Transverse colon (tissue), 4 donors: ENCODE results near the gene ACVR1B. TPM values are rescaled to one million over a fixed set of nuclear protein-coding genes. Genes with fewer than 3 reads are reported as not detected.

Source experiments
- DNase-seq: peaks from one replicate; pipeline ENCODE4 v3.0.0-alpha.2; 2019
- H3K27ac ChIP-seq, 4 donors: fragments of 200-600 bp; sonication (generic); 2 replicates each; pipeline ENCODE4 v1.5.1; 2016 to 2018; ENCODE audit warnings: inconsistent platforms in 4 of 4
- H3K27me3 ChIP-seq: fragments of 200-600 bp; sonication (generic); 2 replicates; pipeline ENCODE4 v1.5.1; 2017; ENCODE audit warnings: inconsistent platforms
- H3K36me3 ChIP-seq, 4 donors: fragments of 200-600 bp; sonication (generic); 2 replicates each; pipeline ENCODE4 v1.5.1; 2017 to 2019; ENCODE audit warnings: inconsistent platforms in 4 of 4
- H3K4me1 ChIP-seq, 4 donors: fragments of 200-600 bp; sonication (generic); 2 replicates each; pipeline ENCODE4 v1.5.1; 2017 to 2020; ENCODE audit warnings: inconsistent platforms in 4 of 4
- H3K4me3 ChIP-seq, 4 donors: fragments of 200-600 bp; sonication (generic); 1 replicate in 1 of 4; 2 replicates in 3 of 4; pipeline versions ENCODE4 v1.5.1 to v1.6.1; 2017 to 2019; ENCODE audit warnings: inconsistent platforms in 4 of 4
- H3K9me3 ChIP-seq, 2 donors: fragments of 200-600 bp; sonication (generic); 2 replicates each; pipeline ENCODE4 v1.5.1; 2017 to 2019; ENCODE audit warnings: inconsistent platforms in 2 of 2
- CTCF ChIP-seq, 5 experiments: fragments of 200-600 bp in 3 of 5; fragments of 450-650 bp in 2 of 5; sonication (generic) in 3 of 5; IDR thresholded peaks; 1 replicate in 2 of 5; 2 replicates in 3 of 5; pipeline ENCODE4 v1.5.1; 2016 to 2017; ENCODE audit warnings: antibody characterized with exemption in 5 of 5, inconsistent platforms in 3 of 5, mild to moderate bottlenecking in 2 of 5, moderate library complexity in 1 of 5
- EP300 ChIP-seq: sonication (generic); formaldehyde crosslinking; IDR thresholded peaks from one replicate; pipeline ENCODE4 v1.6.1; 2017; ENCODE audit warnings: antibody characterized with exemption, low read depth
- POLR2A ChIP-seq: fragments of 450-650 bp; IDR thresholded peaks from one replicate; pipeline ENCODE4 v1.6.1; 2016; ENCODE audit warnings: antibody characterized with exemption, mild to moderate bottlenecking, moderate library complexity
- POLR2AphosphoS5 ChIP-seq, 3 donors: sonication (generic); formaldehyde crosslinking; IDR thresholded peaks; one replicate each; pipeline ENCODE4 v1.6.1; 2016; ENCODE audit warnings: antibody characterized with exemption in 3 of 3
- WGBS, 2 donors: methylation state at CpG; one replicate each; pipeline ENCODE4 v1.1.5; 2018; ENCODE audit warnings: low coverage in 1 of 2; 5-methylcytosine and 5-hydroxymethylcytosine counted together
- in situ Hi-C, 4 donors: fragments of 200-750 bp; cut with MboI; loops; one replicate each; pipeline versions ENCODE4 v1.15.0 to v1.15.1; 2017; ENCODE audit warnings: low sequenced_read_pairs in 3 of 4, low pct_ligation_motif_present in 1 of 4, low pct_unique_long_range_greater_than_20kb in 1 of 4
- intact Hi-C: fragments of 100-400 bp; cut with DNase I; formaldehyde crosslinking; loops from one replicate; pipeline ENCODE4 v1.15.1; 2023; ENCODE audit warnings: low total_unique reads
- total RNA-seq, 4 donors: library from RNA; depleted of rRNA; stranded (reverse); fragments of >200 nt; gene quantifications; one replicate each; pipeline ENCODE4 v1.1.0, GENCODE V29; 2016

The ACVR1B gene
- total RNA-seq, 4 donors from 2014 or later, result 22.5 to 96.9 (median 68.7) TPM

- no peaks in the 10 kb centered on the region for H3K27me3 ChIP-seq
- H3K4me1 ChIP-seq, result no peaks in the 10 kb centered on the region
- in situ Hi-C loops, result no loop called here
- 84 to 90% methylated on average over 4 to 5 of the region's 5 CpGs for WGBS, 2 donors
- TF ChIP-seq CTCF (IDR thresholded peaks at IDR 0.05) (no peak), POLR2A (no peak), POLR2AphosphoS5 (IDR thresholded peaks at IDR 0.05) (no peak)
- no peak for DNase-seq
- H3K27ac ChIP-seq, result no peak overlapping the region
- no peak overlapping the region for H3K4me3 ChIP-seq
- intact Hi-C loops, result no loop called here
- no peaks in the 10 kb centered on the region for H3K9me3 ChIP-seq
- H3K36me3 ChIP-seq, result no peaks in the 10 kb centered on the region
These were observed 19.1 kb upstream of the ACVR1B start for GRCh38 chr12:51932218-51933076.

GRCh38 chr12:51934080-51934479, 17.4 kb upstream of the ACVR1B start:
- no peak overlapping the region for H3K27ac ChIP-seq
- in situ Hi-C loops (no loop called here), intact Hi-C loops (no loop called here)
- H3K27me3 ChIP-seq, result no peaks in the 10 kb centered on the region
- TF ChIP-seq CTCF (IDR thresholded peaks at IDR 0.05) (no peak), POLR2AphosphoS5 (IDR thresholded peaks at IDR 0.05) (no peak), POLR2A (no peak), EP300 (no peak)
- no peak overlapping the region for H3K4me3 ChIP-seq
- no peak for DNase-seq
- H3K4me1 ChIP-seq, result no peaks in the 10 kb centered on the region
- 92 to 94% methylated on average over 3 to 4 of the region's 4 CpGs for WGBS, 2 donors
- no peaks in the 10 kb centered on the region for H3K9me3 ChIP-seq
- no peaks in the 10 kb centered on the region for H3K36me3 ChIP-seq

GRCh38 chr12:51937926-51938325, 13.6 kb upstream of the ACVR1B start:
- H3K4me1 ChIP-seq, result peaks cover 0 to 8% (median 3%) of the 10 kb centered on the region in 4 donors
- TF ChIP-seq POLR2A, result no peak
- TF ChIP-seq CTCF (IDR thresholded peaks at IDR 0.05), result no peak
- no peak for TF ChIP-seq EP300
- TF ChIP-seq POLR2AphosphoS5 (IDR thresholded peaks at IDR 0.05), result no peak

GRCh38 chr12:51938726-51939125, 12.8 kb upstream of the ACVR1B start:
- intact Hi-C loops, result no loop called here
- 66% methylated on average over 6 of the region's 6 CpGs; no CpG with 5 or more reads in 1 of the 2 donors for WGBS, 2 donors
- no peaks in the 10 kb centered on the region for H3K36me3 ChIP-seq
- no peaks in the 10 kb centered on the region for H3K27me3 ChIP-seq
- TF ChIP-seq POLR2AphosphoS5 (IDR thresholded peaks at IDR 0.05) (no peak), EP300 (no peak), CTCF (IDR thresholded peaks at IDR 0.05) (no peak), POLR2A (no peak)
- in situ Hi-C loops, result no loop called here
- H3K4me1 ChIP-seq, result peaks cover 0 to 8% (median 3%) of the 10 kb centered on the region in 4 donors
- peak; percentile 56 for DNase-seq
- no peak overlapping the region for H3K4me3 ChIP-seq
- H3K27ac ChIP-seq, result no peak overlapping the region
- no peaks in the 10 kb centered on the region for H3K9me3 ChIP-seq

More at GRCh38 chr12:51937926-51938325, 13.6 kb upstream of the ACVR1B start:
- in situ Hi-C loops, result no loop called here
- WGBS, 2 donors, result 48% methylated on average over 2 of the region's 2 CpGs; no CpG with 5 or more reads in 1 of the 2 donors
- no peaks in the 10 kb centered on the region for H3K27me3 ChIP-seq
- no peak for DNase-seq
- no peaks in the 10 kb centered on the region for H3K36me3 ChIP-seq
- intact Hi-C loops, result no loop called here
- no peak overlapping the region for H3K4me3 ChIP-seq
- no peak overlapping the region for H3K27ac ChIP-seq
- no peaks in the 10 kb centered on the region for H3K9me3 ChIP-seq
